HG03460 (cell line): ENCODE results near the gene MMAB.

Experiments
- ATAC-seq: cut with Tn5 transposase; IDR thresholded peaks from one replicate; pipeline ENCODE4 v1.9.1; 2021; ENCODE audit not compliant: unreplicated experiment

MMAB gene

DNA sequence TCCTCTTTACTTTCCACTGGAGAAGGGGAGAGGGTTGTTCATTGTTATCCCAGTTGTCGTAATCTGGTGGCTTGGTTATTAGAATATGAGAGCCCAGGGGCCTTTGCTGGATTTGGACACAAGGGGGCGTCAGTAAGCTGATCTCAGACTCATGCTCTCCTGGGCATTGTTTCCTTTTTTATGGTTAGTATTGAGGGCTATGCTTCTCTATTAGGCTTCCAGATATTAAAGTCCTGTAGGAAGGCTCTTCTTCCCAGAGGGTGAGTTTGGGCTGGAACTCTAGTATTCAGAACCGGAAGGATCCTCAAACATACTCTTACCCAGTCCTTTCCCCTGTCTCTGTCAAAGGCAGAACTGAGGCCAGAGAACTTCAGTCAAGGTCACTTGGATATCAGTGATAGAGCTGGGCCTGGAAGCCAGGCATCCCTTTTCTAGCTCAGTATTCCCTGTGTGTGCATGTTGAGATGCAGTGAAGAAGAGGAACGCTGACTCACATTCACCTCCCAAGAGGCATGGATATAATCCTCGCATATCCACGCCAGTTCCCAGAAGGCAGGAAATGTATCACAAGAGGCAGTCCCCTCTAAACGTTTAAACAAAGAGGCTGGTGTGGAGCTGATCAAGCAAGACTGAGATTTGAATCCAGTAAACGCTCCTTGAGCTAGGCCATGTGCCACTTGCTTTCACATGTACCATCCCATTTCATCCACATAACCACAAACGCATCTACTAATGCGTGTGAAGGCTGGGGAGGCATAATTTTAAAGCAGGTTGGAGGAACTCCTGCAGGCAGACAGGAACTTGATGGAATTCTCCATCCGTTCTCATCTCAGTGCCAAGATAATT is 54.3 kb downstream of the MMAB start:
- no peak for ATAC-seq

- ATAC-seq = no peak
These were observed 55.7 kb downstream of the MMAB start for GRCh38 chr12:109517619-109518018.

GRCh38 chr12:109513977-109514376 is 59.3 kb downstream of the MMAB start:
- no peak for ATAC-seq

DNA sequence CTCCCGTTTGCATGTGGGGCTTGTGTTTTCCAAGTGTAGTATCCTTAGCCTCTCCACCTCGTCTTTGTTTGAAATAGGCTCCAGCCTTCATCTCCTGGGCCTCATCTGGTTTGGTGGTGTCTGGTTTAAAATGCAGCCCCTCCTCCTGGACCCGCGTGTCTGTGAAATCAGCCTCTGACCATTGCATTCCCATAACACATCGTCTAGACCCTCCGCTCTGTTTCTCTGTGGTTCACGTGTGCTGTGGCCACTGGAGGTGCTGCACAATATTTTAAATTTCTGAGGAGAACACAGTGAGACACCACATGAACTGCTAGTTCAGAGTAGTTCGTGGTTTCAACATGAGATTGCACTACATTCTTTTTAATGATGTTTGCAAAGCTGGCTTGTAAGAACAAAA is 60.3 kb downstream of the MMAB start:
- no peak for ATAC-seq

- ATAC-seq = no peak
These were observed 60.7 kb downstream of the MMAB start for GRCh38 chr12:109512608-109513007.

DNA sequence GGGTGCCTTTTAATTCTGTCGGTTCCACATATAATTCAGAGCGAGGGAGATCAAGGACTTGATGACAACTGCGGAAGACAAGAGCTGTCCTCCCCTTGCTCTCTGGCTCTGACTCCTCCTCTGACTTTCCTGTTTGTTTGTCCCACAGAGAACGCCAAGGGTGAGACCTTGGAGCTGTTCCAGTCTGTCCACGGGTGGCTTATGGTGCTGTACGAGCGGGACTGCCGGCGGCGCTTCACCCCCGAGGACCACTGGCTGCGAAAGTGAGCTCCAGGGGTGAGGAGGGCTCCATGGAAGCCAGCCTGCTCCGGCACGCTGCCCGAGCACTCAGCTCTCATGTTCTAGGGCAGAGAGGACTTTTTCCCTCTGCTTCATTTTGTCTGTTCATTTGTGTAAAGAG is 63.1 kb downstream of the MMAB start:
- ATAC-seq = no peak

- ATAC-seq = no peak
These were observed 69.2 kb downstream of the MMAB start for GRCh38 chr12:109504068-109504467.
